ENCODE measurements around the gene PTPRM.

PTPRM gene

DNA sequence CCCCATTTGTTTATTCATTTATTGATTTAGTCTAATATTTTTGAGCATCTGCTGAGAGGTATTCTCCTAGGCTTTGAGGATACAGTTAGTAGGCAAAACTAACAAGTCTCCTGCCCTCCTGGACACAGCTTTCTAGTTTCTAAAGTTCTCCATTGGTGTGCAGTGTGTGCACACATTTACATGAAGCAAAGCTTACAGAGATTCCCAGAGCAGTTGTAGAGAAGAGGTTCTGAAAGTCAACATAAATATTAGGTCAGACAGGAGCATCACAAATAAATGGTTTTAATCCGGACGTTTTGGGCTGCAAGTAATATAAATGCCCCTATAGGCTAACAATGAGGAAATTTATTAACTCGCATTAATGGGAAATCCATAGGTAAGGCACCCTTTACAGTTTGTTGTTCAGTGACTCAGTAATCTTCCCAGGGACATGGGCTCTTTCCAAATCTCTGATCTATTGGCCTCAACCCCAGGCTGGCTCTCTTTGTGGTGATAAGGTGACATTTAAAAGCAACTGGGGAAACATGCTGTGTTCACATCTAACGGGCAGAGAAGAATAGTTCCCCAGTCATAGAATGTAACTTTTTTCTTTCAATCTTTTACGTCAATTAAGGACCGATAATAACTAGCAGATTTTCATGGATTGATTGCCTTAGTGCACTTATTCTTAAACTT is 407.2 kb downstream of the PTPRM start:
- Histone ChIP-seq H3K4me3 (ENCODE audit: insufficient read length, low read depth) (no peak overlapping the region), H3K9ac (ENCODE audit: insufficient read length, low read depth) (no peak overlapping the region), H3K36me3 (ENCODE audit: insufficient read depth, insufficient read length, low read length) (no peaks in the 10 kb centered on the region), H3K27me3 (ENCODE audit: insufficient read depth, insufficient read length) (no peaks in the 10 kb centered on the region), H3K4me1 (ENCODE audit: insufficient read depth, insufficient read length) (no peaks in the 10 kb centered on the region), H3K9me3 (ENCODE audit: insufficient read depth, low read length) (no peaks in the 10 kb centered on the region)
- TF ChIP-seq YY1 (IDR thresholded peaks at IDR 0.05; ENCODE audit: insufficient read depth, insufficient read length) (no peak), ZNF274 (IDR thresholded peaks at IDR 0.05; ENCODE audit: low read depth, low read length) (no peak), SUZ12 (IDR thresholded peaks at IDR 0.05; ENCODE audit: extremely low read depth, insufficient read depth, insufficient read length) (no peak)
- no peak for DNase-seq (ENCODE audit: low read depth, low spot score)

GRCh38 chr18:7977897-7978296 is 410.8 kb downstream of the PTPRM start:
- TF ChIP-seq SUZ12 (IDR thresholded peaks at IDR 0.05; ENCODE audit: extremely low read depth, insufficient read depth, insufficient read length) (no peak), YY1 (IDR thresholded peaks at IDR 0.05; ENCODE audit: insufficient read depth, insufficient read length) (no peak), ZNF274 (IDR thresholded peaks at IDR 0.05; ENCODE audit: low read depth, low read length) (no peak)
- Histone ChIP-seq H3K4me3 (ENCODE audit: insufficient read length, low read depth) (no peak overlapping the region), H3K27me3 (ENCODE audit: insufficient read depth, insufficient read length) (no peaks in the 10 kb centered on the region), H3K36me3 (ENCODE audit: insufficient read depth, insufficient read length, low read length) (no peaks in the 10 kb centered on the region), H3K9me3 (ENCODE audit: insufficient read depth, low read length) (no peaks in the 10 kb centered on the region), H3K9ac (ENCODE audit: insufficient read length, low read depth) (no peak overlapping the region), H3K4me1 (ENCODE audit: insufficient read depth, insufficient read length) (no peaks in the 10 kb centered on the region)
- no peak for DNase-seq (ENCODE audit: low read depth, low spot score)

DNA sequence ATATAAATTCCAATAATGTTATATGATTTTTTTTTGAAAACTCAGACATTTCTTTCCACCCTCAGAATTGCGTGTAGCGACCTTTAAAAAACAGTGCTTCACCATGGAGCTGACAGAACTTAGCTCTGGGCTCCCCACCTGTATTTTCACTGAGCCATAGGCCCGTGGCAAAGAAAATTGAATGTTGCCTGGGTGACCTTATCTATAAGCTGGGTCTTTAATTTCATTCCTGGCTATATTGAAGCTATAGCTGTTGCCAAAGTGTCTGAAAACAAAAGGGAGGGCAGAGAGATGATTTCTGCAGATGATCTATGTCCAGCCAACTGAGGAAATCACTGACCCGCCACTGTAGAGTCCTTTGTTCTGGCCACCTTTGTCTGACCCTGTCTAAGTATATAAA is 411.7 kb downstream of the PTPRM start:
- Histone ChIP-seq H3K36me3 (ENCODE audit: insufficient read depth, insufficient read length, low read length) (no peaks in the 10 kb centered on the region), H3K4me1 (ENCODE audit: insufficient read depth, insufficient read length) (no peaks in the 10 kb centered on the region), H3K4me3 (ENCODE audit: insufficient read length, low read depth) (no peak overlapping the region), H3K9ac (ENCODE audit: insufficient read length, low read depth) (no peak overlapping the region), H3K27me3 (ENCODE audit: insufficient read depth, insufficient read length) (no peaks in the 10 kb centered on the region), H3K9me3 (ENCODE audit: insufficient read depth, low read length) (no peaks in the 10 kb centered on the region)
- TF ChIP-seq YY1 (IDR thresholded peaks at IDR 0.05; ENCODE audit: insufficient read depth, insufficient read length) (no peak), ZNF274 (IDR thresholded peaks at IDR 0.05; ENCODE audit: low read depth, low read length) (no peak), SUZ12 (IDR thresholded peaks at IDR 0.05; ENCODE audit: extremely low read depth, insufficient read depth, insufficient read length) (no peak)
- DNase-seq (ENCODE audit: low read depth, low spot score): no peak

GRCh38 chr18:7979714-7980113 is 412.6 kb downstream of the PTPRM start:
- no peak for DNase-seq (ENCODE audit: low read depth, low spot score)
- Histone ChIP-seq H3K27me3 (ENCODE audit: insufficient read depth, insufficient read length) (no peaks in the 10 kb centered on the region), H3K4me3 (ENCODE audit: insufficient read length, low read depth) (no peak overlapping the region), H3K9ac (ENCODE audit: insufficient read length, low read depth) (no peak overlapping the region), H3K9me3 (ENCODE audit: insufficient read depth, low read length) (no peaks in the 10 kb centered on the region), H3K36me3 (ENCODE audit: insufficient read depth, insufficient read length, low read length) (no peaks in the 10 kb centered on the region), H3K4me1 (ENCODE audit: insufficient read depth, insufficient read length) (no peaks in the 10 kb centered on the region)
- TF ChIP-seq SUZ12 (IDR thresholded peaks at IDR 0.05; ENCODE audit: extremely low read depth, insufficient read depth, insufficient read length): no peak
- no peak for TF ChIP-seq ZNF274 (IDR thresholded peaks at IDR 0.05; ENCODE audit: low read depth, low read length)
- no peak for TF ChIP-seq YY1 (IDR thresholded peaks at IDR 0.05; ENCODE audit: insufficient read depth, insufficient read length)

DNA sequence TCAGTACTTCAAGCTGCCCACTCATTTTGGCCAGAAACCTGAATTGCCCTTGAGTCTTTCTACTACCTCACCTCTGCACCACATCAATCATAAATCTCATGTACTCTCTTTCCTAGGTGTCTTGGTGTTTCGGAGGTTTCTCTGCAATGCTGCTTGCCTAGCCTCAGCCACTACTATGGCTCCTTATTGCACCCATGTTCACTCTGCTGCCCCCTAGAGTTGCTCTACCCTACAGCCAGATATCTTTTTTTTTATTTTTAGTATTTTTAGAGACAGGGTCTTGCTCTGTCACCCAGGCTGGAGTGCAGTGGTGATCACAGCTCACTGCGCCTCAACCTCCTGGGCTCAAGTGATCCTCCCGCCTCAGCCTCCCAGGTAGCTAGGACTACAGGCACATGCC is 413.0 kb downstream of the PTPRM start:
- H3K36me3 ChIP-seq (ENCODE audit: insufficient read depth, insufficient read length, low read length): no peaks in the 10 kb centered on the region
- peak; percentile 11 for DNase-seq (ENCODE audit: low read depth, low spot score)
- H3K9ac ChIP-seq (ENCODE audit: insufficient read length, low read depth): no peak overlapping the region
- H3K4me3 ChIP-seq (ENCODE audit: insufficient read length, low read depth): no peak overlapping the region
- H3K27me3 ChIP-seq (ENCODE audit: insufficient read depth, insufficient read length): no peaks in the 10 kb centered on the region
- TF ChIP-seq SUZ12 (IDR thresholded peaks at IDR 0.05; ENCODE audit: extremely low read depth, insufficient read depth, insufficient read length) (no peak), ZNF274 (IDR thresholded peaks at IDR 0.05; ENCODE audit: low read depth, low read length) (no peak), YY1 (IDR thresholded peaks at IDR 0.05; ENCODE audit: insufficient read depth, insufficient read length) (no peak)
- H3K9me3 ChIP-seq (ENCODE audit: insufficient read depth, low read length): no peaks in the 10 kb centered on the region
- H3K4me1 ChIP-seq (ENCODE audit: insufficient read depth, insufficient read length): no peaks in the 10 kb centered on the region

- Histone ChIP-seq H3K36me3 (ENCODE audit: insufficient read depth, insufficient read length, low read length) (no peaks in the 10 kb centered on the region), H3K27me3 (ENCODE audit: insufficient read depth, insufficient read length) (no peaks in the 10 kb centered on the region), H3K9ac (ENCODE audit: insufficient read length, low read depth) (no peak overlapping the region), H3K4me1 (ENCODE audit: insufficient read depth, insufficient read length) (no peaks in the 10 kb centered on the region), H3K4me3 (ENCODE audit: insufficient read length, low read depth) (no peak overlapping the region), H3K9me3 (ENCODE audit: insufficient read depth, low read length) (no peaks in the 10 kb centered on the region)
- DNase-seq (ENCODE audit: low read depth, low spot score): no peak
- TF ChIP-seq ZNF274 (IDR thresholded peaks at IDR 0.05; ENCODE audit: low read depth, low read length): no peak
- no peak for TF ChIP-seq SUZ12 (IDR thresholded peaks at IDR 0.05; ENCODE audit: extremely low read depth, insufficient read depth, insufficient read length)
- no peak for TF ChIP-seq YY1 (IDR thresholded peaks at IDR 0.05; ENCODE audit: insufficient read depth, insufficient read length)
Observed at GRCh38 chr18:7980656-7981055, 413.5 kb downstream of the PTPRM start.

DNA sequence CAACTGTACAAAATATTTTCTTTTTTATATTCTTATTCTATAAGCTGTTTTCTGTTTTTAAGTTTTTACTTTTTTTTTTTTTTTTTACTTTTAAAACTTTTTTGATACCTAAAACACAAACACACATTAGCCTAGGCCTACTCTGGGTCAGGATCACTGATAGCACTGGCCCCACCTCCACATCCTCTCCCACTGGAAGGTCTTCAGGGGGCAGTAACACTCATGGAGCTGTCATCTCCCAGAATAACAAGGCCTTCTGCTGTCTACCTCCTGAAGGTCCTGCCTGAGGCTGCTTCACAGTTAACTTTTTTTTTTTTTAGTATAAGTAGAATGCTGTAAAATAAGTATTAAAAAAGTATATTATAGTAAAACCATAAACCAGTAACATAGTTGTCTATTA is 415.1 kb downstream of the PTPRM start:
- no peak for DNase-seq (ENCODE audit: low read depth, low spot score)
- Histone ChIP-seq H3K9me3 (ENCODE audit: insufficient read depth, low read length) (no peaks in the 10 kb centered on the region), H3K36me3 (ENCODE audit: insufficient read depth, insufficient read length, low read length) (no peaks in the 10 kb centered on the region), H3K4me1 (ENCODE audit: insufficient read depth, insufficient read length) (no peaks in the 10 kb centered on the region), H3K4me3 (ENCODE audit: insufficient read length, low read depth) (no peak overlapping the region), H3K9ac (ENCODE audit: insufficient read length, low read depth) (no peak overlapping the region), H3K27me3 (ENCODE audit: insufficient read depth, insufficient read length) (no peaks in the 10 kb centered on the region)
- TF ChIP-seq YY1 (IDR thresholded peaks at IDR 0.05; ENCODE audit: insufficient read depth, insufficient read length): no peak
- no peak for TF ChIP-seq SUZ12 (IDR thresholded peaks at IDR 0.05; ENCODE audit: extremely low read depth, insufficient read depth, insufficient read length)
- TF ChIP-seq ZNF274 (IDR thresholded peaks at IDR 0.05; ENCODE audit: low read depth, low read length): no peak
